H1 (cell line): Measurements from ENCODE around the gene RSPH6A. TPM values are rescaled to one million over a fixed set of nuclear protein-coding genes. Genes with fewer than 3 reads are reported as not detected.

Experiments used
- CEBPB ChIP-seq: IDR thresholded peaks from 2 replicates; pipeline ENCODE4 v1.6.1; 2012; ENCODE audit warnings: low read depth, low read length
- CHD7 ChIP-seq: fragments of 300-600 bp; sonication (generic); IDR thresholded peaks from 2 replicates; pipeline ENCODE4 v1.7.1; 2012; ENCODE audit warnings: low read length, moderate library complexity, mild to moderate bottlenecking, inconsistent platforms; ENCODE audit not compliant: insufficient replicate concordance
- JUN ChIP-seq: IDR thresholded peaks from 2 replicates; pipeline ENCODE4 v1.6.1; 2011; ENCODE audit warnings: low read depth, mild to moderate bottlenecking, improper control_type of control experiment, low read length
- JUND ChIP-seq: IDR thresholded peaks from 2 replicates; pipeline ENCODE4 v1.6.1; 2011; ENCODE audit warnings: mild to moderate bottlenecking, improper control_type of control experiment, low read length
- YY1 ChIP-seq: IDR thresholded peaks from 2 replicates; pipeline ENCODE4 v1.6.1; 2011; ENCODE audit warnings: low read depth, mild to moderate bottlenecking, low read length
- polyA plus RNA-seq, 7 experiments: library from polyadenylated mRNA; depleted of rRNA in 3 of 7; stranded (reverse) in 5 of 7; unstranded in 2 of 7; fragments of >200 nt in 5 of 7; fragments of 200-250 nt in 2 of 7; gene quantifications; 1 replicate in 5 of 7; 2 replicates in 1 of 7; 4 replicates in 1 of 7; pipeline versions ENCODE4 v1.2.1 to v1.2.3, GENCODE V29; 2011 to 2013; ENCODE audit warnings: missing spikeins in 2 of 7, mixed read lengths in 2 of 7
- total RNA-seq: library from RNA; stranded (reverse); fragmentation: NEBNext Ultra II Directional; extraction: Animal tissue kit (Norgen Biotek cat#: 25700); gene quantifications from 2 replicates; pipeline ENCODE4 v1.2.1, GENCODE V29; 2021
- TF ChIP-seq, protein P1 (sequence below): IDR thresholded peaks from 2 replicates; pipeline ENCODE4 v1.6.1; 2012; ENCODE audit warnings: inconsistent platforms
- TF ChIP-seq, protein P2 (sequence below): IDR thresholded peaks from 2 replicates; pipeline ENCODE4 v1.6.1; 2012; ENCODE audit warnings: inconsistent platforms

Gene RSPH6A
- total and polyA plus RNA-seq, 2 of the 8 experiments (the other 6 are each of a cell fraction or from before 2014, with no cell fraction given) = 0.05 to 0.19 TPM

- TF ChIP-seq CHD7 (no peak), YY1 (no peak), JUND (no peak), JUN (no peak), CEBPB (no peak)
- TF ChIP-seq, protein P1, sequence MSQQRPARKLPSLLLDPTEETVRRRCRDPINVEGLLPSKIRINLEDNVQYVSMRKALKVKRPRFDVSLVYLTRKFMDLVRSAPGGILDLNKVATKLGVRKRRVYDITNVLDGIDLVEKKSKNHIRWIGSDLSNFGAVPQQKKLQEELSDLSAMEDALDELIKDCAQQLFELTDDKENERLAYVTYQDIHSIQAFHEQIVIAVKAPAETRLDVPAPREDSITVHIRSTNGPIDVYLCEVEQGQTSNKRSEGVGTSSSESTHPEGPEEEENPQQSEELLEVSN = no peak
- TF ChIP-seq, protein P2, sequence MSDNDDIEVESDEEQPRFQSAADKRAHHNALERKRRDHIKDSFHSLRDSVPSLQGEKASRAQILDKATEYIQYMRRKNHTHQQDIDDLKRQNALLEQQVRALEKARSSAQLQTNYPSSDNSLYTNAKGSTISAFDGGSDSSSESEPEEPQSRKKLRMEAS = no peak
Measured at GRCh38 chr19:45773384-45773783, 41.7 kb downstream of the RSPH6A start (continued).
